Measurements from ENCODE around the gene CTNND2. TPM values are rescaled to one million over a fixed set of nuclear protein-coding genes. Genes with fewer than 3 reads are reported as not detected.

The CTNND2 gene
- total and polyA plus RNA-seq, 10 of the 15 experiments (the other 5 are each of a cell fraction or from before 2014, with no cell fraction given), result 0.02 to 0.16 (median 0.04) TPM; not detected in 7

GRCh38 chr5:11482011-11482410, 422.2 kb downstream of the CTNND2 start:
- intact Hi-C loops (cut with micrococcal nuclease; ENCODE audit: unreplicated experiment), result no loop called here
- CTCF ChIA-PET, result no interaction called here
- no peaks in the 10 kb centered on the region for H3K36me3 ChIP-seq (ENCODE audit: control insufficient read depth in 2 of 2, insufficient read depth in 2 of 2, low read length in 1 of 2)
- FAIRE-seq, result no peak
- WGBS (ENCODE audit: insufficient coverage, insufficient replicate concordance, low lambda C conversion rate, missing lambda C conversion rate), result 1% methylated on average over 4 of the region's 4 CpGs
- no peak overlapping the region for H3K9ac ChIP-seq (ENCODE audit: control insufficient read depth, insufficient read depth, low read length)
- H3K9me3 ChIP-seq (replicated peaks; ENCODE audit: control insufficient read depth, insufficient read depth, low read length), result no peaks in the 10 kb centered on the region
- no peaks in the 10 kb centered on the region for H3K4me1 ChIP-seq (ENCODE audit: control insufficient read depth, insufficient read depth, low read length)
- in situ Hi-C loops (cut with MboI), result no loop called here
- H3K27ac ChIP-seq (ENCODE audit: control insufficient read depth, insufficient read depth), result no peak overlapping the region
- no peaks in the 10 kb centered on the region for H3K79me2 ChIP-seq (ENCODE audit: control insufficient read depth, insufficient read depth, low read length)
- no peak for ATAC-seq
- SMC1A ChIA-PET (ENCODE audit: uncharacterized antibody, unreplicated experiment), result no interaction called here
- POLR2A ChIA-PET, result no interaction called here
- no TSS peak for BruUV-seq (replicated peaks)
- TF ChIP-seq SIN3A (IDR thresholded peaks at IDR 0.05; ENCODE audit: low read depth, low read length), result no peak
- no peak for TF ChIP-seq ZSCAN29 (IDR thresholded peaks at IDR 0.05)
- no peak for TF ChIP-seq WRNIP1 (IDR thresholded peaks at IDR 0.05; ENCODE audit: borderline replicate concordance, low read depth, low read length)
- TF ChIP-seq STAT3 (IDR thresholded peaks at IDR 0.05; ENCODE audit: low read depth, low read length), result no peak
- TF ChIP-seq NFXL1 (IDR thresholded peaks at IDR 0.05; ENCODE audit: borderline replicate concordance), result no peak
- no peak for TF ChIP-seq FOXK2 (IDR thresholded peaks at IDR 0.05)
- no peak for TF ChIP-seq SMAD5 (IDR thresholded peaks at IDR 0.05; ENCODE audit: low read depth)
- TF ChIP-seq ZBTB4 (CRISPR knock-in tag; IDR thresholded peaks at IDR 0.05), result no peak
- TF ChIP-seq NR2F1 (conservative IDR thresholded peaks at IDR 0.05), result no peak
- no peak for TF ChIP-seq RFX5 (IDR thresholded peaks at IDR 0.05; ENCODE audit: low read depth, low read length)
- no peak for TF ChIP-seq CHD2 (IDR thresholded peaks at IDR 0.05; ENCODE audit: borderline replicate concordance, low read depth, low read length)
- no peak for TF ChIP-seq NR2C2 (IDR thresholded peaks at IDR 0.05; ENCODE audit: borderline replicate concordance, control insufficient read depth, insufficient read length, low read depth)
- H2AFZ ChIP-seq (ENCODE audit: control insufficient read depth, low read depth, low read length), result no peak overlapping the region
- RAD21 ChIA-PET (ENCODE audit: unreplicated experiment), result no interaction called here
- H3K27me3 ChIP-seq (replicated peaks in 1 of 2; ENCODE audit: control insufficient read depth in 2 of 2, insufficient read depth in 2 of 2, low read length in 1 of 2), result no peaks in the 10 kb centered on the region
- H3K4me3 ChIP-seq, result no peak overlapping the region
- H4K20me1 ChIP-seq (ENCODE audit: control insufficient read depth, insufficient read depth), result no peaks in the 10 kb centered on the region
- DNase-seq (ENCODE audit: low read depth, low spot score), result no peak
- H3K4me2 ChIP-seq (ENCODE audit: control insufficient read depth, insufficient read depth), result no peak overlapping the region

Data from GM12878 (cell line).